NOMO-1 treated with dmso at 0.1 percent for 144 hours (cell line): ENCODE data around the gene CCBE1.

ENCODE experiments used
- DNase-seq: peaks from one replicate; lab custom pipeline; 2025; ENCODE audit not compliant: unreplicated experiment; lab: John Stamatoyannopoulos, UW

Gene CCBE1

GRCh38 chr18:59576541-59577385 lies 120.5 kb downstream of the CCBE1 start:
- no peak for DNase-seq

GRCh38 chr18:59575995-59576394 lies 121.2 kb downstream of the CCBE1 start:
- DNase-seq = no peak

GRCh38 chr18:59573962-59574361 lies 123.3 kb downstream of the CCBE1 start:
- no peak for DNase-seq

DNA sequence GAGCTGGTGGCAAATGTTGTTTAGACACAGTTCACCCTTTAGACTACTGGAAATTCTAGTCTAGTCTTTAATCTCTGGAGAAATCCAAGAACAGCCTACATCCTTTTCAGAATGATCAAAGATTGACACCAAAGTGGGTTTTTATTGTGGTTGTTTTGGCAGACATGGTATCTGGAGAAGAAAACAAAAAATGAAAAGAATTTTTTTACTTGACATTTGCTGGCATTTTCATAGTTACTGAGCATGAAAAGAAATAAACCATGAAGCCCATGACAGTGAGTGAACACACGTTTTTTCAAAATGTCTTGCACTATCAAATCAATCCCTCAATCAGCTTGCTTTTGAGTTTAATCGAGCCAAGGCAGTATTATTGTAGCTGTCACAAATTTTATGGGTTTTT lies 125.3 kb downstream of the CCBE1 start:
- DNase-seq = no peak

GRCh38 chr18:59570796-59571195 lies 126.4 kb downstream of the CCBE1 start:
- DNase-seq = no peak

- DNase-seq = no peak
These were observed 127.0 kb downstream of the CCBE1 start for GRCh38 chr18:59570101-59570775.

GRCh38 chr18:59569390-59569791 lies 127.8 kb downstream of the CCBE1 start:
- no peak for DNase-seq

DNA sequence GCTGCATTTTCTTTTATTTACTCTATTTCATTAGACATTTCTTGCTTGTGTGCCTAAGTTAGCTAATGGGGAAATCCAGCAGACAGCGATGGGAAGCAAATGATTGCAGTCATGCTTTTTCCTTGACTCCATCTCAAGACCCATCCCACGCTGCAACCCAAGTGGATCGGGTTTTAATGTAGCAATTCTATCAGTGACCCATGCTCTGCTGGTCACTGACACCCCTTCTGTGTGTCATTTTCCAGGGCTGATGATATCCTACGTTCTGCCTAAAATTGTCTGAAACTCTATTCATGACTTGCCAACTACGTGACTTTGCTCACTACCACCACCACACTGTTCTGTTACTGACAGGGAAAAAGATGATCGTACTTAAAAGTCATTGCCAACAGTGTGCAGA lies 129.8 kb downstream of the CCBE1 start:
- no peak for DNase-seq

DNA sequence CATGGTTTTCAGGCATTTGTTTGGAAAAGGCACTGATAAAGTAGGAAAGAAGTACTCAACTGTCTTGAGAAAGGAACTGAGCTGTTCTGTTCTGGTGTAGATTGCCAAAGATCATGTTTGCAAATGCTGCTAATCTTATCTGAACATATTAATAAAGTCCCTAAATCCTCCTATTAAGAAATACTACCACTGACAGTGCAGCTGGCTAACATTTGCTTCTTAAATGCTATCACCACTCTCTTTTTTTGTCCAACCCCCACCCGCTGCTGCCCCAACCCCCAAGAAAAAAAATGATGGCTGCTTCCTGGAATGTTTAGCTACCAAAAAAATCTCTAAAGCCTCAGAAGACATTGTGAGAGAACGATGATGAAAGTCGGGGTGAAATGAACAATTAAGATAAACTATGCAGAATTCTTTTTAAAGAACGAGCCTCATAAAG lies 130.7 kb downstream of the CCBE1 start:
- no peak for DNase-seq

- DNase-seq = no peak
These were observed 131.3 kb downstream of the CCBE1 start for GRCh38 chr18:59565957-59566356.

DNA sequence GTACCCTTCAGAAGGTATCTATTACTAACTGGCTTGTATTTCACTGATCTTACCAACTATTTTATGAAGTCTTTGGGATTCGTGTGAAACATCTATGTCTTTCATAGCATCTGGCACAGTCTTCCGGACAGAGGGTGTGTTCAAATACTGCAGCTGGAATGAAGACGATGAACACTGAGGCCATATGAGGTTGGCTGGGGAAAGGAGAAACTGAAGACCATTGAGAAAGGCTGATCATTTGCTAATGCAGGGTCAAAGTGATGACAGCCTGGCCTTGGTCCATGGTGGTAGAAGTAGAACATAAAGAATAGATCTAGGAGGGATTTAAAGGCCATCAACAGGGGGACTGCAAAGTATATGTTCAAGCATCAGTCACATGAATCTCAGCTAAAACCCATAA lies 132.7 kb downstream of the CCBE1 start:
- no peak for DNase-seq

DNA sequence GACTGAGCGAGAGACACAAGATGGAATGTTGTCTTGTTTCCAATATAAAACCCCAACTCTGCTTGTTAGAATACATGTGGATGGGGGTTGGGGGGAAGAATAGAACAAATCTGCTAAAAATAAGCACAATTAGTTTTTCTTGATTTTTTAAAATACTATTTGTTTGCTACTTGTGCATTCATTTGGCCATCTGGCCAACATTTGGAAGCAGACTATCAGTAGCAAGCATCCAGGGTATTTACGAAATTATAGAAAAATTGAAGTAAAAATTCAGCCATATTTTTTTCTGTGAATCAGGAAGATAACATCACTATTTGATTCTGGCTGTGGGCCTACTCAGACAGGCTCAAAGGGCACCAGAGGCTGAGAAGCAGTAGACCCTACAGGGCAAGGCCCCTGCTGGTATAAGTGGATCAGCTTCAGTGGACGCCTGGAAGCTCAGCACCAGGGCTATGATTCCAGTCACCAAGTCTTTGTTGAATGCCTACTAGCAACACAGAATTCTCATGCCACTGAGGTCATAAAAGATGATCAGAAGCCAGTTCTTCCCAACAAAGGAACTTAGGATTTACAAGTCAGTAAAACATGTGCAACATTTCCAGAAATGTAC lies 133.9 kb downstream of the CCBE1 start:
- DNase-seq = no peak

DNA sequence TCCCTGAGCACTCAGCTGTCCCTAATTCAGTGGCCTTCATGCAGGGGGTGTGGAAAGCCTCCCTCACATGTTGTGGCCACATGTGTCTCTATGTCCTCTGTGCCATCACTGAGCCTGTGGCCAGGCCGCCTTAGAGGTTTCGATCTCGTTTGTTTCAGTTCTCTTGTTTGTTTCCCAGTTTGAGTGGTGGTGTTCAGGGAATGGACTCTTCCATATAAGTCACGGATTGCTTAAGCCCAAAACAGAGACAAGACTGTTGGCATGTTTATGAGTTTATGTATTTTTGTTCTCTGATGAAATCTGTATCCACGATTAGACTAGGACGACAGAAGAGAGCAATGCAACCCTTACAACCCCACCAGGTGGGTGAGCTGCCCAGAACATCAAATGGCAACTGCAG lies 134.5 kb downstream of the CCBE1 start:
- no peak for DNase-seq

GRCh38 chr18:59561612-59562011 lies 135.6 kb downstream of the CCBE1 start:
- no peak for DNase-seq

GRCh38 chr18:59560556-59560955 lies 136.7 kb downstream of the CCBE1 start:
- DNase-seq = no peak

DNA sequence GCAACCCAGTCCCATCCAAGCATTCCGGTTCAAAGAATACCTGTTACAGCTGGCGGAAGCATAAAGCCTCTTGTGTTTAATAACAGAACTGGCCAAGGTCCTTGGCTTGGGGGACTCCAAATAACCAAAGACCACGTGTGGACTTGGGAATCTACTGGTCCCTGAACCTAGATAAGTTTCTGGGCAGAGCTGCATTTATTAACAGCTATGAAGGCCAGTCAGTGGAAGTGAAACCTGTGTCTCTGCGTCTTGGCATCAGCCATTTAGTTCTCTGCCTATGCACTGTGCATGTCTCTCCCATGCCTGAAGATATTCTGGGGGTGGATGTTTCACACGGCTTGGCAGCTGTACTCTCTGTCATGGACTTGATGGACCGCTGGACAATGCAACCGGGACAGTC lies 137.7 kb downstream of the CCBE1 start:
- no peak for DNase-seq

- no peak for DNase-seq
These were observed 141.1 kb downstream of the CCBE1 start for GRCh38 chr18:59555995-59556659.

DNA sequence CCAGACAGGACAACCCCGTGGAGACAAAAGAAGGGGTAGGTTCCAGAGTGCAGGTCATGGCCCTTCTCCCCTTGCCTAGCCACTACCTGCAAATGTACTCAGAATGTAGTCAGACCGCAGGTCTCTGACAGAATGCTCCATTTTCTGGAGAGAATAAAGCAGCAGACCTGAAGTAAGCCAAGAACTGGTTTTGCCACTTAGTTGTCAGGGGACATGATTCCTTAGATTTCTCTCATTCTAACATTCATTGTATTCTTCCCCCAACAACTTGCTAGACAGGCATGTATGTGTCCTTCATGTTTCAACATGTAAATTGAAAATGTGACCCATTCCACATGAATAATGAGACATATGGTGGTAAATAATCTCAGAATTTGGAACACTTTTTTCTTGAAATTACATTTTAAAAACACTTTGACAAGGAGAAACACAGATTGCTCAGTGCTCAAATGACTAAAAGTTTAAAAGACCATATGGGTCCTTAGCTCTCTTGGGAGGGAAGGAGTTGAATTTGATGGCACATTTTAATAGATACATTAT lies 142.4 kb downstream of the CCBE1 start:
- DNase-seq = no peak

DNA sequence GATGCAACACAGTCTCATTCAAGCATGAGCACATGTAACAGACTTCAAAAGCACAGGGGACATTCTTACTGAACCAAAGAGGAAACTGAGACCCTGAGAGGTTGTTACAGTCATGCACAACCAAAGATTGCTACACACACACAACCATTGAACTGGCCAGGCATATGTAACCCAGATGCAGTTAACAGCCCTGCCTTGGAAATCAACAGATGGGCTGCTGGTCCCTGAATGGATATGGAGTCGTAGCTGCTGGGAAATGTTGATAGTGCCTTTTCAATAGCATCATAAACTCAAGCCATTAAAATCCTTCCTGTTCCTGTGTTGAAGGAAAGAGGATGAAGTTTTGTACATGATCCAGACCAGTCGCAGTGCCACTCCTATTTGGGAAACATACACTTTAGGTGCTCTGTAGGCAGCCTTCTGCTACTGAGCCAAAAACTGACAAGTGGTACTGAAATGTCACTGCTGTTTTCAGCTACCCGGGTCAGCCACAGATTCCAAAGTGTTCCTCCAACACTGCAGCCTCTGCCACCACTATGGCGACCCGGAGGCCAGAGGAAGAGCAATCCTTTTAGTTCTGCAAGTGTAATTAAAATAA lies 143.9 kb downstream of the CCBE1 start:
- DNase-seq = no peak

DNA sequence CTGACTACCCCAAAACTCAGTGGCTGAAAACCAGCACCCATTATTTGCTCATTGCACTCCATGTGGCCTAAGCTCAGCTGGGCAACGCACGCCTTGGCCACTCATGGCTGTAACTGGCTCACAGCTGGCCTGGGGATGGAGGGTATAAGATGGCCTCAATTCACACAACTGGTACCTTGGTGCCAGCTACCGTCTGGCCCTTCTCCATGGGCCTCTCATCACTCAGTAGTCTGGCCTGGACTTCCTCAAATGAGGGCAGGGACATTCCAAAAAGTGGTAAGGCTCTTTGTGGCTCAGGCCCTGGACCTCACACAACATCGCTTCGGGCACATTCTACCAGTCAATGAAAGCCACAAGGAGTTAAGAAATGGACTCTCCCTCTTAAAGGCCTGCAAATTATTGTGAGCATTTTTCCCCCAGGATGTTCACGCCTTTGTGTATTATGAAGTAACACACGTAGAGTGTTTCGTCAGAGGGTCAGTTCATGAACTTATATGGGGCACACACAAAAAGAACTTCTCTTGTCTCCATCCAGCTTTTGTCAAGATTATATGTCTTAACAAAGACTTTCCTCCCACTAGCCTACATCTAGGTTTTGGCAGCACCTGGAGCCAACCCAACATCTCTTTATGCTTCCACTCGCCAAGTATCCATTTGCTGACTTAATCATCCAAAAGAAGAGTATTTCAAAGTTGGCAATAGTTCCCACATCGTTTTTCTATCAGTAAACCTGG lies 145.2 kb downstream of the CCBE1 start:
- DNase-seq = no peak
